ENCODE data around the gene CMBL. TPM values are rescaled to one million over a fixed set of nuclear protein-coding genes. Genes with fewer than 3 reads are reported as not detected.

Gene CMBL
- total RNA-seq, 1 donor, result 9.0 TPM

GRCh38 chr5:10261065-10261464, 46.6 kb downstream of the CMBL start:
- Histone ChIP-seq H3K27ac (ENCODE audit: low read depth, low read length) (no peak overlapping the region), H3K4me3 (ENCODE audit: insufficient read depth, low read length) (no peak overlapping the region), H4K20me1 (ENCODE audit: insufficient read depth, low read length) (peaks cover 17% of the 10 kb centered on the region), H3K36me3 (ENCODE audit: insufficient read depth, low read length) (peaks cover 90% of the 10 kb centered on the region), H3K4me1 (ENCODE audit: insufficient read depth, low read length) (no peaks in the 10 kb centered on the region), H3K79me2 (ENCODE audit: insufficient read depth, low read length) (peaks cover 25% of the 10 kb centered on the region), H3K4me2 (ENCODE audit: insufficient read depth, low read length) (no peak overlapping the region), H3K27me3 (ENCODE audit: insufficient read depth, low read length) (no peaks in the 10 kb centered on the region), H2AFZ (ENCODE audit: low read length) (no peak overlapping the region), H3K9me3 (ENCODE audit: low read depth, low read length) (no peaks in the 10 kb centered on the region)
- DNase-seq (ENCODE audit: insufficient read length, low spot score, missing footprints), result no peak
- TF ChIP-seq CTCF (IDR thresholded peaks at IDR 0.05; ENCODE audit: extremely low read depth, low read depth, low read length), result no peak

DNA sequence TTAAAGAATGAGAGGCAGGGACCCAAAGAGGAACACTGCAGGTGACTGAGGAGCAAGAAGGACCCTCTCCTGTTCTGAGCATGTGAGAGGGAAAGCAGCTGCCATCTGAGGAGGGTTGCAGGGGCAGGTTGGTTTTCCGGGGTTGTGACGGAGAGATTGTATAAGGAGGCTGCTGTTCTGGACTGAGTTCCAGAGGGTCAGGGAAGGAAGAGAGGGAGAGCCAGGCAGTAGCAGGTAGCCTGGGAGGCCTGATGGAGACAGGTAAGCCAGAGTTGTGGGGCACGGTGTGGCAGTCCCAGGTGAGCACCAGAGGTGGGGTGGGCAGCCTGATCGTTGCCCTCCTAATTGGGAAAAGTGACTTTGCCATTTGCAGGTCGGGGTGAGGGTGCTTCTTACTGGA, 47.8 kb downstream of the CMBL start:
- Histone ChIP-seq H3K9me3 (ENCODE audit: low read depth, low read length) (no peaks in the 10 kb centered on the region), H4K20me1 (ENCODE audit: insufficient read depth, low read length) (peaks cover 24% of the 10 kb centered on the region), H3K79me2 (ENCODE audit: insufficient read depth, low read length) (peaks cover 35% of the 10 kb centered on the region), H3K27ac (ENCODE audit: low read depth, low read length) (no peak overlapping the region), H3K36me3 (ENCODE audit: insufficient read depth, low read length) (peaks cover 99% of the 10 kb centered on the region), H3K4me1 (ENCODE audit: insufficient read depth, low read length) (no peaks in the 10 kb centered on the region), H3K27me3 (ENCODE audit: insufficient read depth, low read length) (no peaks in the 10 kb centered on the region), H3K4me2 (ENCODE audit: insufficient read depth, low read length) (no peak overlapping the region), H3K4me3 (ENCODE audit: insufficient read depth, low read length) (no peak overlapping the region), H2AFZ (ENCODE audit: low read length) (no peak overlapping the region)
- DNase-seq (ENCODE audit: insufficient read length, low spot score, missing footprints), result no peak
- no peak for TF ChIP-seq CTCF (IDR thresholded peaks at IDR 0.05; ENCODE audit: extremely low read depth, low read depth, low read length)

- no peak for DNase-seq (ENCODE audit: insufficient read length, low spot score, missing footprints)
- H3K36me3 ChIP-seq (ENCODE audit: insufficient read depth, low read length), result peaks cover 91% of the 10 kb centered on the region
- H2AFZ ChIP-seq (ENCODE audit: low read length), result no peak overlapping the region
- no peak for TF ChIP-seq CTCF (IDR thresholded peaks at IDR 0.05; ENCODE audit: extremely low read depth, low read depth, low read length)
- H3K27ac ChIP-seq (ENCODE audit: low read depth, low read length), result no peak overlapping the region
- H4K20me1 ChIP-seq (ENCODE audit: insufficient read depth, low read length), result peaks cover 36% of the 10 kb centered on the region
- H3K4me2 ChIP-seq (ENCODE audit: insufficient read depth, low read length), result no peak overlapping the region
- no peaks in the 10 kb centered on the region for H3K9me3 ChIP-seq (ENCODE audit: low read depth, low read length)
- H3K79me2 ChIP-seq (ENCODE audit: insufficient read depth, low read length), result peaks cover 55% of the 10 kb centered on the region
- H3K27me3 ChIP-seq (ENCODE audit: insufficient read depth, low read length), result no peaks in the 10 kb centered on the region
- no peaks in the 10 kb centered on the region for H3K4me1 ChIP-seq (ENCODE audit: insufficient read depth, low read length)
- no peak overlapping the region for H3K4me3 ChIP-seq (ENCODE audit: insufficient read depth, low read length)
Observed at GRCh38 chr5:10257870-10258269, 49.8 kb downstream of the CMBL start.

DNA sequence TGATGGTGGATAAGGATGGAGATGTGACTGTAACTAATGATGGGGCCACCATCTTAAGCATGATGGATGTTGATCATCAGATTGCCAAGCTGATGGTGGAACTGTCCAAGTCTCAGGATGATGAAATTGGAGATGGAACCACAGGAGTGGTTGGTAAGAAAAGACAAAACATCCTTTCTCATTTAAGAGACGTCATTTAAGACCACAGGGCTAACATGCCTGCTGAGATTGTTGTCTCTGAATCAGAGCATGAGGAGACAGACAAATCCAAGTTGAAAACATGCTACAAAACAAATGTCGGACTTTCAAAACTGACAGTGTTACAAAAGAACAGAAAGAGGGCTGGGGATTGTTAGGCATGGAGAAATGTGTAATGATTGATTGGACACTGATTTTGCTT, 53.0 kb downstream of the CMBL start:
- no peak for TF ChIP-seq CTCF (IDR thresholded peaks at IDR 0.05; ENCODE audit: extremely low read depth, low read depth, low read length)
- Histone ChIP-seq H3K79me2 (ENCODE audit: insufficient read depth, low read length) (peaks cover 83% of the 10 kb centered on the region), H2AFZ (ENCODE audit: low read length) (no peak overlapping the region), H3K27ac (ENCODE audit: low read depth, low read length) (no peak overlapping the region), H3K4me2 (ENCODE audit: insufficient read depth, low read length) (no peak overlapping the region), H3K27me3 (ENCODE audit: insufficient read depth, low read length) (no peaks in the 10 kb centered on the region), H3K36me3 (ENCODE audit: insufficient read depth, low read length) (peaks cover 63% of the 10 kb centered on the region), H3K4me3 (ENCODE audit: insufficient read depth, low read length) (no peak overlapping the region), H3K4me1 (ENCODE audit: insufficient read depth, low read length) (peaks cover 14% of the 10 kb centered on the region), H4K20me1 (ENCODE audit: insufficient read depth, low read length) (peaks cover 43% of the 10 kb centered on the region), H3K9me3 (ENCODE audit: low read depth, low read length) (no peaks in the 10 kb centered on the region)
- DNase-seq (ENCODE audit: insufficient read length, low spot score, missing footprints), result no peak

Data from osteoblast (primary cell).